Effector memory CD4-positive, alpha-beta T cell (primary cell): ENCODE data around the gene DHRS7C.

ENCODE experiments used
- DNase-seq, 3 donors: peaks; one replicate each; pipeline ENCODE4 v3.0.0-alpha.2; 2020
- H3K27ac ChIP-seq: 2 replicates; pipeline ENCODE4 v1.7.0; 2013; ENCODE audit warnings: mild to moderate bottlenecking, low read length, moderate library complexity; ENCODE audit not compliant: insufficient read depth, poor library complexity, severe bottlenecking
- H3K27me3 ChIP-seq: replicated peaks from 2 replicates; pipeline ENCODE4 v1.7.0; 2013; ENCODE audit warnings: mild to moderate bottlenecking, low read length; ENCODE audit not compliant: insufficient read depth, control insufficient read depth, poor library complexity, severe bottlenecking
- H3K36me3 ChIP-seq: 2 replicates; pipeline ENCODE4 v1.7.0; 2013; ENCODE audit warnings: mild to moderate bottlenecking, low read length, moderate library complexity; ENCODE audit not compliant: control insufficient read depth, insufficient read depth
- H3K4me1 ChIP-seq: 2 replicates; pipeline ENCODE4 v1.7.0; 2013; ENCODE audit warnings: low read length, mild to moderate bottlenecking; ENCODE audit not compliant: control insufficient read depth, insufficient read depth, poor library complexity, severe bottlenecking
- H3K4me3 ChIP-seq: 2 replicates; pipeline ENCODE4 v1.7.0; 2013; ENCODE audit warnings: low read length, low read depth, mild to moderate bottlenecking; ENCODE audit not compliant: insufficient read depth, poor library complexity, severe bottlenecking
- H3K9me3 ChIP-seq: 2 replicates; pipeline ENCODE4 v1.7.0; 2013; ENCODE audit warnings: mild to moderate bottlenecking, low read length, moderate library complexity; ENCODE audit not compliant: control insufficient read depth

The DHRS7C gene

GRCh38 chr17:9769036-9769695 lies 22.2 kb downstream of the DHRS7C start:
- Histone ChIP-seq H3K4me1 (no peaks in the 10 kb centered on the region), H3K27me3 (no peaks in the 10 kb centered on the region), H3K27ac (no peak overlapping the region), H3K9me3 (no peaks in the 10 kb centered on the region), H3K36me3 (no peaks in the 10 kb centered on the region), H3K4me3 (no peak overlapping the region)
- no peak for DNase-seq

DNA sequence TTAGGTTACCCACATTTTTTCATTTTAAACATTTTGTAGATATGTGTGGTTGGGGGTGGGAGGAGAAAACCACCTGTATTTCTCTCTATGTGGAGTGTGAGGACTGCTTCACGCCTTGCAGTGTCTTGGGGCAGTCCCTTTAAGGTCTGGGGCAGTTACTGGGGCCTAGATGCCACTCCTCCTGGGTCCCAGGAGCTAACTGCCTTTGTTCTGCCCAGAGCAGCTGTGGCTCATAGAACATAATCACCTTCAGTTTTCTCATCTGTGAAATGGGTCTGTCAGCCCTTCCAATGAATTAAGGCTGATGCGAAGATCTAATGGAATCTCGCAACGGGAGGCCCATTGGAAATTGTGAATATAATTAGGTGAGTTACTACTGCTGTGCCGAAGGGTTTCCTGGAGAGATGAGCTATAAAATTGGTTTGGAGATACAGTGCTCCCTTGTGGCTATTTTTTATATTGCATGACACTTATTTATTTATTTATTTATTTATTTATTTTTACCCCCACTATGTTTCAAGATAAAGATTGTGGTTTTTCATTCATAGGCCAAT lies 22.9 kb downstream of the DHRS7C start:
- H3K27me3 ChIP-seq: no peaks in the 10 kb centered on the region
- H3K4me1 ChIP-seq: no peaks in the 10 kb centered on the region
- H3K27ac ChIP-seq: no peak overlapping the region
- DNase-seq: no peak
- H3K36me3 ChIP-seq: no peaks in the 10 kb centered on the region
- H3K9me3 ChIP-seq: no peaks in the 10 kb centered on the region
- no peak overlapping the region for H3K4me3 ChIP-seq

- no peak for DNase-seq
- H3K36me3 ChIP-seq: no peaks in the 10 kb centered on the region
- no peaks in the 10 kb centered on the region for H3K27me3 ChIP-seq
- H3K4me3 ChIP-seq: no peak overlapping the region
- H3K27ac ChIP-seq: no peak overlapping the region
- no peaks in the 10 kb centered on the region for H3K9me3 ChIP-seq
- H3K4me1 ChIP-seq: no peaks in the 10 kb centered on the region
These were observed 23.9 kb downstream of the DHRS7C start for GRCh38 chr17:9767432-9767991.

DNA sequence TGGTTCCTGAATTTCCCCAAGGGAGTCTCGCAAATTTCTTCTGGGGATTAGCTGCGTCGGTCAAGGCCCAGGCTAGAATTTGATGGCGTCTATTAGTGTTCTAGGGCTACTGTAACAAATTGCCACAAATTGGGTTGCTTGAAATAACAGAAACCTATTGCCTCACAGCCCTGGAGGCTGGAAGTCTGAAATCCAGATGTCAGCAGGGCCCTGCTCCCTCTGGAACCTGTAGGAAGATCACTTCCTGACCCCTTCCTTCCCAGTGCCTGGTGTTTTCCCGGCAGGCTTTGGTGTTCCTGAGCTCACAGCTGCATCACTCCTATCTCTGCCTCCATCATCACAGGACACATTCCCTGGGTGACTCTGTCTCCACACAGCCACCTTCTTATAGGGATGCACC lies 24.4 kb downstream of the DHRS7C start:
- H3K27me3 ChIP-seq: no peaks in the 10 kb centered on the region
- H3K27ac ChIP-seq: no peak overlapping the region
- no peak for DNase-seq
- no peaks in the 10 kb centered on the region for H3K4me1 ChIP-seq
- H3K9me3 ChIP-seq: no peaks in the 10 kb centered on the region
- no peaks in the 10 kb centered on the region for H3K36me3 ChIP-seq
- no peak overlapping the region for H3K4me3 ChIP-seq

GRCh38 chr17:9765322-9765721 lies 26.1 kb downstream of the DHRS7C start:
- H3K4me3 ChIP-seq: no peak overlapping the region
- H3K4me1 ChIP-seq: no peaks in the 10 kb centered on the region
- DNase-seq: no peak
- H3K27ac ChIP-seq: no peak overlapping the region
- no peaks in the 10 kb centered on the region for H3K36me3 ChIP-seq
- no peaks in the 10 kb centered on the region for H3K9me3 ChIP-seq
- H3K27me3 ChIP-seq: no peaks in the 10 kb centered on the region

GRCh38 chr17:9763643-9764042 lies 27.7 kb downstream of the DHRS7C start:
- no peak overlapping the region for H3K27ac ChIP-seq
- no peaks in the 10 kb centered on the region for H3K4me1 ChIP-seq
- no peak for DNase-seq

GRCh38 chr17:9760266-9760665 lies 31.1 kb downstream of the DHRS7C start:
- DNase-seq: no peak
- Histone ChIP-seq H3K27me3 (no peaks in the 10 kb centered on the region), H3K4me3 (no peak overlapping the region), H3K27ac (no peak overlapping the region), H3K4me1 (no peaks in the 10 kb centered on the region), H3K9me3 (no peaks in the 10 kb centered on the region), H3K36me3 (no peaks in the 10 kb centered on the region)

More at GRCh38 chr17:9763643-9764042, 27.7 kb downstream of the DHRS7C start:
- no peaks in the 10 kb centered on the region for H3K9me3 ChIP-seq
- H3K27me3 ChIP-seq: no peaks in the 10 kb centered on the region
- no peak overlapping the region for H3K4me3 ChIP-seq
- no peaks in the 10 kb centered on the region for H3K36me3 ChIP-seq

DNA sequence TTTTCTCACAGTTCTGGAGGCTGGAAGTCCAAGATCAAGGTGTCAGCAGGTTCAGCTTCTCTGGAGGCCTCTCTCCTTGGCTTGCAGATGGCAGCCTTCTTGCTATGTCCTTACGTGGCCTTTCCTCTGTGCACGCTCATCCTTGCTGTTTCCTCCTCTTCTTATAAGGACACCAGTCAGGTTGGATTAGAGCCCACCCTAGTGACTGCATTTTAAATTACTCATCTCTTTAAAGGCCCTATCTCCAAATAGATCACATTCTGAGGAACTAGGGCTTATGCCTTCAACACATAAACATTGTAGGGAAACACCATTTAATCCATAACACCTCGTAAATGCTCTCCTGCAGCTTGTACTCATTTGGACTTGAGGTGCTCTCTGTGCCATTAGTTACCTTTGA lies 36.3 kb downstream of the DHRS7C start:
- Histone ChIP-seq H3K9me3 (no peaks in the 10 kb centered on the region), H3K27me3 (no peaks in the 10 kb centered on the region), H3K4me3 (no peak overlapping the region), H3K27ac (no peak overlapping the region), H3K36me3 (no peaks in the 10 kb centered on the region), H3K4me1 (no peaks in the 10 kb centered on the region)
- no peak for DNase-seq

DNA sequence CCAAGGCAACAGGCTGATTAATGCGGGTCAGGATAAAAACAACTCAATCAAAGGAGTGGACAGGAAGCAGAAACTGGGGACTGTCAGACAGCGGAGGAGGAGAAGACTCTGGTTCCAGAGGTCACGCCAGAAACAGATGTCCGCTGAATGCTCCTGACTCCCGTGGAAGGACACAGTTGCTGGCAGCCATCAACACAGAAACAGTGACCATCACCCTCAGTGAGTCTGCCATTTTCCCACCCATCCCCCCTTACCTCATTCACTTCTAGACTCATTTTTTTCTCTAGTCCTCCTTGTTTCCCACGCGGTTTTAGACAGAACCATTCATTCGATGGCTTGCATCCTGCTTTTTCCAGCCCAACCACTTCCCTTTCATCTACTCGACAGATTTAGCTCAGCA lies 40.9 kb downstream of the DHRS7C start:
- Histone ChIP-seq H3K27me3 (no peaks in the 10 kb centered on the region), H3K9me3 (no peaks in the 10 kb centered on the region), H3K4me1 (no peaks in the 10 kb centered on the region), H3K4me3 (no peak overlapping the region), H3K36me3 (no peaks in the 10 kb centered on the region), H3K27ac (no peak overlapping the region)
- no peak for DNase-seq

DNA sequence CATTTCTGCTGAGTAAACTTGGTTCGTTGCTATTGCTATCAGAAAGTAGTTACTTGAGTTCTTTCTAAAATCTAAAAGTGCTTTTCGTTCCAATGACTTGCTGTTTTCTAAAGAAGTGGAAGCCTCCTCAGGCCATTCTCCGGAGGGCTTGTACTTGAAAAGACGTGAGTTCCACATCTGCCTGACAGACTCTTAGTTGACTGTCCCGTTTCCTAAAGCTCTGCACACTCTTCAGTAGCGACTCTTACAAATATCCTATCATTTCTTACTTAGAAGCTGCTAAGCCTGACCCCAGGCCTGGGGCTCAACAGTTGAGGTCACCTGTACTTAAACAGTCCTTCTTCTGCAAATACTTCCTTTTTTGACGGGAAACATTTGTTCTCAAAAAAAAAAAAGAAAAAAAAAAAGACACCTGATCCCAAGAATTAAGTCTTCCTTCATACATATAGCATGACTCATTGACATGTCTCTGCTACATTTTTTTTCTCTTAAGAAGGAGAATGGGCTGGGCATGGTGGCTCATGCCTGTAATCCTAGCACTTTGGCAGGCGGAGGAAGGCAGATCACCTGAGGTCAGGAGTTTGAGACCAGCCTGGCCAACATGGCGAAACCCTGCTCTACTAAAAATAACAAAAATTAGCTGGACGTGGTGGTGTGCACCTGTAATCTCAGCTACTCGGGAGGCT lies 61.5 kb downstream of the DHRS7C start:
- DNase-seq: no peak
- H3K9me3 ChIP-seq: no peaks in the 10 kb centered on the region
- no peak overlapping the region for H3K4me3 ChIP-seq
- peaks cover 4% of the 10 kb centered on the region for H3K27me3 ChIP-seq
- H3K36me3 ChIP-seq: no peaks in the 10 kb centered on the region
- H3K27ac ChIP-seq: no peak overlapping the region
- H3K4me1 ChIP-seq: no peaks in the 10 kb centered on the region
